ENCODE results near the gene STAU1.
"Not testable (repeated sequence)": the region's sequence is repeated elsewhere in the genome, so short reads cannot be mapped to it uniquely, and the experiment has no call there.

The STAU1 gene

GRCh38 chr20:49098136-49098535, 90.0 kb downstream of the STAU1 start:
- H3K4me3 ChIP-seq (ENCODE audit: low read depth, low read length) = no peak overlapping the region
- no peak for TF ChIP-seq CTCF (IDR thresholded peaks at IDR 0.05; ENCODE audit: insufficient read depth, low read depth, low read length, missing control alignments)

GRCh38 chr20:49097159-49097558, 91.0 kb downstream of the STAU1 start:
- DNase-seq (ENCODE audit: low read depth) = no peak
- H3K4me3 ChIP-seq (ENCODE audit: low read depth, low read length) = no peak overlapping the region
- no peak for TF ChIP-seq CTCF (IDR thresholded peaks at IDR 0.05; ENCODE audit: insufficient read depth, low read depth, low read length, missing control alignments)

More at GRCh38 chr20:49098136-49098535, 90.0 kb downstream of the STAU1 start:
- DNase-seq (ENCODE audit: low read depth) = no peak

- H3K4me3 ChIP-seq (ENCODE audit: low read depth, low read length) = no peak overlapping the region
- no peak for DNase-seq (ENCODE audit: low read depth)
- no peak for TF ChIP-seq CTCF (IDR thresholded peaks at IDR 0.05; ENCODE audit: insufficient read depth, low read depth, low read length, missing control alignments)
Measured at GRCh38 chr20:49096203-49096730, 91.9 kb downstream of the STAU1 start.

GRCh38 chr20:49091762-49092161, 96.4 kb downstream of the STAU1 start:
- no peak overlapping the region for H3K4me3 ChIP-seq (ENCODE audit: low read depth, low read length)
- TF ChIP-seq CTCF (IDR thresholded peaks at IDR 0.05; ENCODE audit: insufficient read depth, low read depth, low read length, missing control alignments) = no peak
- DNase-seq (ENCODE audit: low read depth) = no peak

- no peak for DNase-seq (ENCODE audit: low read depth)
- no peak overlapping the region for H3K4me3 ChIP-seq (ENCODE audit: low read depth, low read length)
- TF ChIP-seq CTCF (IDR thresholded peaks at IDR 0.05; ENCODE audit: insufficient read depth, low read depth, low read length, missing control alignments) = no peak
Measured at GRCh38 chr20:49091104-49091503, 97.0 kb downstream of the STAU1 start.

- not testable (repeated sequence) for DNase-seq (ENCODE audit: low read depth); H3K4me3 ChIP-seq (ENCODE audit: low read depth, low read length)
Measured at GRCh38 chr20:49082295-49082694, 105.8 kb downstream of the STAU1 start.

- no peak for DNase-seq (ENCODE audit: low read depth)
- TF ChIP-seq CTCF (IDR thresholded peaks at IDR 0.05; ENCODE audit: insufficient read depth, low read depth, low read length, missing control alignments) = no peak
- H3K4me3 ChIP-seq (ENCODE audit: low read depth, low read length) = no peak overlapping the region
Measured at GRCh38 chr20:49078310-49078709, 109.8 kb downstream of the STAU1 start.

Measured in GM12865 (cell line).